ENCODE measurements around the gene EDC4. TPM values are rescaled to one million over a fixed set of nuclear protein-coding genes. Genes with fewer than 3 reads are reported as not detected.

Gene EDC4
- total and polyA plus RNA-seq, 9 of the 15 experiments (the other 6 are each of a cell fraction or from before 2014, with no cell fraction given) = 1.1 to 131 (median 74.0) TPM

GRCh38 chr16:67842509-67843342 is 30.1 kb upstream of the EDC4 start (continued):
- TF ChIP-seq ZNF263 (CRISPR knock-in tag; IDR thresholded peaks at IDR 0.05; ENCODE audit: borderline replicate concordance) (0 out of 2 replicates have a peak, but pooled peaks have one; percentile 30), ZKSCAN8 (CRISPR knock-in tag; IDR thresholded peaks at IDR 0.05) (no peak), CREM (IDR thresholded peaks at IDR 0.05; ENCODE audit: low read depth) (no peak), RERE (CRISPR knock-in tag; IDR thresholded peaks at IDR 0.05; ENCODE audit: borderline replicate concordance) (no peak), TFAM (CRISPR knock-in tag; conservative IDR thresholded peaks at IDR 0.05) (no peak), STAT5B (CRISPR knock-in tag; IDR thresholded peaks at IDR 0.05) (no peak), ZNF431 (CRISPR knock-in tag; IDR thresholded peaks at IDR 0.05) (peak; percentile 66; the same call in 1 of the 2 replicates), KHSRP (IDR thresholded peaks at IDR 0.05) (no peak), MYC (IDR thresholded peaks at IDR 0.05; ENCODE audit: low read depth, low read length) (peak; percentile 58), MYC (CRISPR knock-in tag; IDR thresholded peaks at IDR 0.05; ENCODE audit: borderline replicate concordance, low read depth) (no peak), ZNF212 (CRISPR knock-in tag; IDR thresholded peaks at IDR 0.05) (no peak), GTF2A2 (tag; IDR thresholded peaks at IDR 0.05) (no peak), ASH1L (IDR thresholded peaks at IDR 0.05; ENCODE audit: borderline replicate concordance, low read depth, partially characterized antibody) (no peak), BDP1 (IDR thresholded peaks at IDR 0.05; ENCODE audit: insufficient read depth, insufficient read length) (no peak), RFX7 (CRISPR knock-in tag; IDR thresholded peaks at IDR 0.05) (no peak), USF1 (CRISPR knock-in tag; IDR thresholded peaks at IDR 0.05) (peak; percentile 7; the same call in 1 of the 2 replicates), KDM5B (IDR thresholded peaks at IDR 0.05; ENCODE audit: insufficient replicate concordance, low read depth, low read length) (peak; percentile 6), DMBX1 (CRISPR knock-in tag; IDR thresholded peaks at IDR 0.05; ENCODE audit: borderline replicate concordance) (no peak), ARHGAP35 (IDR thresholded peaks at IDR 0.05; ENCODE audit: partially characterized antibody) (no peak), ZNF75A (CRISPR knock-in tag; IDR thresholded peaks at IDR 0.05) (no peak)
- TF ChIP-seq, protein P1, sequence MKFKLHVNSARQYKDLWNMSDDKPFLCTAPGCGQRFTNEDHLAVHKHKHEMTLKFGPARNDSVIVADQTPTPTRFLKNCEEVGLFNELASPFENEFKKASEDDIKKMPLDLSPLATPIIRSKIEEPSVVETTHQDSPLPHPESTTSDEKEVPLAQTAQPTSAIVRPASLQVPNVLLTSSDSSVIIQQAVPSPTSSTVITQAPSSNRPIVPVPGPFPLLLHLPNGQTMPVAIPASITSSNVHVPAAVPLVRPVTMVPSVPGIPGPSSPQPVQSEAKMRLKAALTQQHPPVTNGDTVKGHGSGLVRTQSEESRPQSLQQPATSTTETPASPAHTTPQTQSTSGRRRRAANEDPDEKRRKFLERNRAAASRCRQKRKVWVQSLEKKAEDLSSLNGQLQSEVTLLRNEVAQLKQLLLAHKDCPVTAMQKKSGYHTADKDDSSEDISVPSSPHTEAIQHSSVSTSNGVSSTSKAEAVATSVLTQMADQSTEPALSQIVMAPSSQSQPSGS (CRISPR knock-in tag; IDR thresholded peaks at IDR 0.05) = no peak
